ENCODE measurements around the gene OR10AG1. TPM values are rescaled to one million over a fixed set of nuclear protein-coding genes. Genes with fewer than 3 reads are reported as not detected.

The OR10AG1 gene, protein sequence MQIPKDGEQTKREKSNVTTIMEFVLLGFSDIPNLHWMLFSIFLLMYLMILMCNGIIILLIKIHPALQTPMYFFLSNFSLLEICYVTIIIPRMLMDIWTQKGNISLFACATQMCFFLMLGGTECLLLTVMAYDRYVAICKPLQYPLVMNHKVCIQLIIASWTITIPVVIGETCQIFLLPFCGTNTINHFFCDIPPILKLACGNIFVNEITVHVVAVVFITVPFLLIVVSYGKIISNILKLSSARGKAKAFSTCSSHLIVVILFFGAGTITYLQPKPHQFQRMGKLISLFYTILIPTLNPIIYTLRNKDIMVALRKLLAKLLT
- not detected in 2 replicates for total RNA-seq (2014; rRNA removed; shearing (Covaris generic))
- not detected in 2 replicates for polyA plus RNA-seq (2015; cell fraction: cytosol; rRNA removed)
- polyA plus RNA-seq (2015; cell fraction: nucleus; rRNA removed) = not detected in 2 replicates

DNA sequence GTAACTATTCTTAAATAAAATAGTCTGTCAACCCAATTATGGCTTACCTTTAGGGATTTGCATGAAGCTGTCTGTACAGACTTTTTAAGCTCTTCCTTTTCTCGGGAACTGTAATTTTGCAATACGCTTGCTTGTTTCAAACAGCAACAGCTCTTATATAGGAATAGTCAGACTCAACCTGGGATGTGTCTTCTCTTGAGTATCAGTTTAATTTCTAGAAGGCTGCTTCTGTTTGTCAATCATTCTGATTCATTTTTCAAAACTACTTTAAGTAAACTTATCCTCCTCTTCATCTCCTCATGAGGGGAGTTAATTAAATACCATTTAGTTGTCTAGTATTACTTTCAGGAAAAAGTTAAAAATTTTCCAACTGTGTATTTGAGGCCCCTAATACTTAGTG lies at the start of gene OR10AG1:
TSS of gene OR10AG1 (minus strand) at position 101 of the 400 bp plus-strand sequence. CDS start at position 63, 38 bp downstream.
- no peak for DNase-seq (ENCODE audit: low read depth)

DNA sequence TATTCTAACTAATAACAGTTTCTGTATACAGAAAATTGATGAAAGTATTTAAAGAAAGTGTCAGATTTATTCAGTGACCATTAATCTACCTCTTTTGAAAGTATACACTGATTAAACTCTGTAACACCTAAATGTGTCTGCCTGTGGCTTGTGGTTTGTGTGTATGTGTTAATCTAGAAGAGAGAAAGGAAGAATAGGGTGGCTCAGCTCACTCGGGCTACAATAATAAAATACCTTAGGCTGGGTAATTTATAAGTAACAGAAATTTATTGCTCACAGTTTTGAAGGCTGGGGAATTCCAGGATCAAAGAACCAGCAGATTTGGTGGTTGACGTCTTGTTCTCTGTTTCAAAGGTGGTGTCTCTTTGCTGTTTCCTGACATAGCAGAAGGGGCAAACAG lies 44.1 kb upstream of the OR10AG1 start:
- DNase-seq (ENCODE audit: low read depth) = no peak

DNA sequence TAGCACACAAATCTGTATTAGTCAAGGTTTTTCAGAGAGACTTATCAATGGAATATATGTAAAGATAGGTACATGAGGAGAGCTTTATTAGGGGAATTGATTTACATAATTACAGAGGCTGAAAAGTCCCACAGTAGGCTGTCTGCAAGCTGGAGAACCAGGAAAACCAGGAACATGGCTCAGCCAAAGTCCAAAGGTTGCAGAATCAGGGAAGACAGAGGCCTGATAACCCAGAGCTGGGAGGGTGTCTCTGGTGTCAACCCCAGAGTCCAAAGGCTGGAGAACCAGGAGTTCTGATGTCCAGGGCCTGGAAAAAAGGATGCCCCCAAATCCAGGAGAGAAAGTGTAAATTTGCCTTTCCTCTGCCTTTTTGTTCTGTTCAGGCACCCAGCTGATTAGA lies 41.0 kb upstream of the OR10AG1 start:
- no peak for DNase-seq (ENCODE audit: low read depth)

DNA sequence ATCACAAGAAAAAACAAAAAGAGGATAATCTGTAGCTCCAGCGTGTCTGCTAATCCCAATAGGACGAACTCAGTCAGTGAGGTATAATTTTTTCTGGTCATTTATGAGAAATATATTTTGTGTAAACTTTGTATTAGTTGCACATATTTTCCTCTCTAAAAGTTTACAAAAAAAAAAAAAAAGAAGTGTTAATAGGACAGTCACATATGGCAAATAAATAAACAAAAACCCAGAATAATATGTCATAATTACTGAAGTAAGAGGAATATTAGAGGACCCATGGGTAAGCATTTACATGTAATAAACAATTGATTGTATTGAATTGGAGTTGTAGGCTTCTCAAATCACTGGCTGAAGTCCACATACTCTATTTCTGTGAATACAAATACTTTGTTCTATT lies 24.8 kb upstream of the OR10AG1 start, which contains the start of gene OR5F1:
TSS of gene OR5F1 (minus strand) at position 101 of the 400 bp plus-strand sequence. CDS start at position 101, 0 bp downstream.
- DNase-seq (ENCODE audit: low read depth) = no peak

DNA sequence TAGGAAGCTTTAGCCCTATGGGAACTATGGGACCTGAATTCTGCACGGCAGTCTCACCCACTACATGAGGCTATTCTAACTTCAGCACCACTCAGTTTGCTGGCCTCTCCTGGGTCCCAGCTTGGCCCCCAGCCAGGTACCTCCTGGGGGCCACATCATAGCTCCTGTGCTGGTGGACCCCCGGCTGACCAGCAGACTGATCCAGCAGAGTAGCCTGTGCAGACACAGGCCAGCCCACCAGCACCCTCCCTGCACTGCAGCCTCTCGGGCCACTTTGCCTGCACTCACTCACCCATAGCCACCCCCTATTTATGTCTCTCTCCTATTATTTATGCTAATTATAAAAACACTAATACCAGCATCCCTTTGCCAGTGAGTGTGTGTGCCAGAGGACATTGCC lies 1.2 kb upstream of the OR10AG1 start:
- DNase-seq (ENCODE audit: low read depth) = no peak

DNA sequence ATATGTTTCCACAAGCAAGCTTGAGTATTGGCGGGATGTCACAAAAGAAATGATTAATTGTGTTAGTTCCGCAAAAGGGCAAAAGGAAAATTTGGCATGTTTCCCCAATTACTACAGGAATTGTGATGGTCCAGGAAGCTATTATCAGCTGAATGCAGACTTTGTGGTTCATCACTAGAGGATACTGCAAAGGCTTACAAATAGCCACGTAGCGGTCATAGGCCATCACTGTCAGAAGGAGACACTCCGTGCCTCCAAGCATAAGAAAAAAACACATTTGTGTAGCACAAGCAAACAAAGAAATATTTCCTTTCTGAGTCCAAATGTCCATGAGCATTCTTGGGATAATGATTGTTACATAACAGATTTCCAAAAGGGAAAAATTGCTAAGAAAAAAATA lies 1.8 kb downstream of the OR10AG1 start:
- DNase-seq (ENCODE audit: low read depth) = no peak

DNA sequence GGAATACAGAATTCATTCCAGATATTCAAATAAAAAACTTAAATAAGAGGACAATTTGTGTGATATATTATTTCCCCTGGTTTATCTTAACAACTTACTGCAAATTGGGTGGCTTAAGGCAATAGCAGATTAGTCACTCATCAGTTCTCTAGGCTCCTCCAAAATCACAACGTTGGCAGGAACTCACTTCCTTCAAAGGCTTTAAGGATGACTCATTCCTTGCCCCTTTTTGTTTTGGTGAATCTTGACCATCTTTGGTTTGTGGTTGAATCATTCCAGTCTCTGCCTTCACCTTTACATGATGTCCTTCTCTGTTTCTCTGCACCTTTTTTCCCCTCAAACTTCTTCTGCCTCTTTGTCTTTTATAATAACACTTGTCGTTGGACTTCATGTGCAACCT lies 3.4 kb downstream of the OR10AG1 start:
- peak; percentile 25 for DNase-seq (ENCODE audit: low read depth)

DNA sequence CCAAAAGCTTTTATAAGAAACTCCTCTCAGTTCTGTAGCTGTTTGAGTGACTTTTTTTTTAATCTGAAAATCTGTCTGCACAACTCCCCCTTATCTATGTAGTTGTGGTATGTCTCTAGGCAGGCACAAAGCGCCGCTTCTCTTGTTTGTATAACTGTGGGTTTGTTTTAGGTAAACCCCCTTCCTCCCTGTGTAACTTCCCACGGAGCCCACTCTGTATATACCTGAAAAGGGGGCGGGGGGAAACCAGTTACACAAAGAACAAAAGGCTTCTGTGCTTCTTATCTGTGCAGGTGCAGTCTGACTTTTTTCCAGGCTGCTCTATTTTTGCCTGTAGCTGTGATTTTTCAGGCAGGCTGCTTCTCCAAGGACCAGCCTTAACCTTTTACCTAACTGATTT lies 13.2 kb downstream of the OR10AG1 start:
- no peak for DNase-seq (ENCODE audit: low read depth)

DNA sequence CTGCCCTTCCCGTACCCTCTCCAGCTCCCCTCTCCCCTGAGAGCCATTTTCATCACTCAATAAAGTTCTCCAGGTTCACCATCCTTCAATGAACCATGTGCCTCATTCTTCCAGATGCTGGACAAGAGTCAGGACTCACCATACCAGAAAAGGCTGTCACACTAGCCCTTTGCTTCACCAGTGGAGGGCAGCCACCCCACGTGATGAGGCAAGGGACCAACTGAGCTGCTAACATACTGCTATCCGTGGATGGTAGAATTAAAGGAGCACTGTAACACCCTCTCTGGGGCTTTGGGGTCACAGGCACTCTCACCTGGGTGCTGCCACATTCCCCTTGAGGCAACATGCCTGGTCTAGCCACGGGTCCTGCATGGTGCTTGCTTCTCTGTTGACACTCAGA lies 20.4 kb downstream of the OR10AG1 start:
- DNase-seq (ENCODE audit: low read depth) = no peak

DNA sequence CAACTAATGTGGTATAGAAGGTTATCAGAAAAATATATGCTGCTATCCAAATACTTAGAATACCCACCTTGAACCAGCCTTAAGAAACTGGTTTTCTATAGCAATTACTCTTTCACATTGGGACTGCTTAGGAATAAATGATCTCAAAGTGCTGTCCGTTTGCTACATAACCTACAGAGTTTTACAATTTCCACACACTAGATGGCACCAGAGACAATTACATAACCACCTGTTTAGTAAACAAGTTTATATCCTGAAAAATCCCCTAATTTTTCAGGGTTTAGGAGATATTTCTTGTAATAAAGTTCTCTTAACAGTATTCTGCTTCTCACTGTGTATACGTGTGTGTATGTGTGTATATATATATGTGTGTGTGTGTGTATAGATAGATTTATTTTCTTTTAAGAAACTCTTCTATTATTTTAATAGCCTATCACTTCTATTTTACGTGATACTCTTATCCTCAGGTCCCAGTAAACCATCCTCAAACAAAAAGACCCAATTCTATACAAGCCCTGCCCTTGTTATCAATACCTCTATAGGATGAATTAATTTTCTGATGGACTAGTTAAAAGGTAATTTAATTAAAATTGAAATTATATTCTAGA lies 26.9 kb downstream of the OR10AG1 start:
- peak; percentile 15 for DNase-seq (ENCODE audit: low read depth)

DNA sequence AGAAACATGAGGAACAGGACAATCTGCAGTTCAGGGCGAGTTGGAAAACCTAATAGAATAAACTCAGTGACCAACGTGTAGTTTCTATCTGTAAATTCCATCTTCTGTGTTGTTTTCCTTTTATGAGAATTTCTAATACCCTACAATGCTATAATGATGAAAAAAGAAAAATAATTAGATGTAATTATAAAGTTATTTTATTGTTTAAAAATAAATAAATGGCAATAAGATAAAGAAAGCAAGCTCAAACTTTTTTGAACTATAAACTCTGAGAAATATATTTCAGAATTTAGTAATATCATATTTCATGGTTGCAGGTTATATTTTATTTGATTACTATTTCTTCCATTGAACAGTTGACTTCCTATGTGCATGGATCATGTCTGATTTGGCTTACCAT lies 33.4 kb downstream of the OR10AG1 start, which contains the start of gene OR5I1:
TSS of gene OR5I1 (minus strand) at position 101 of the 400 bp plus-strand sequence. CDS start at position 101, 0 bp downstream.
- no peak for DNase-seq (ENCODE audit: low read depth)

DNA sequence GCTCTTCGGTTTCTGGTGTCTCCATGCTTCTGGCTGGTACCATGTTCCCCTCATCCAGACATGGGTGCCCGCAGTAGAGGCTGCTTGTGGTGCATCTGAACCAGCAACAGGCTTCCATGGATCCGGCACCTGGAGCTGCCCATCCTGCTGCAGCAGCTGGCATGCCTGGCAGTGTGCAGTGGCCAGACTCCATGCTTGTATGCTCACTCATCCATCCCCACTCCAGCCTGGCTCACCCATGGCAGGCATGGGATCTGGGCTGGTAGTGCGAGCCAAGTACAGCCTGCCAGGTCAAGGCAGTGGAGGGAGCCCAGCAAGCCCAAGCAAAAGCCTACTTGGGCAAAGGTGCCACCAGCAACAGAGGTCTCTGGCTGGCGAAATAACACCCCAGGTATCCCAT lies 49.2 kb downstream of the OR10AG1 start:
- DNase-seq (ENCODE audit: low read depth) = no peak

Other genes with a start within 250 kb of the OR10AG1 start
- not detected in 2 replicates for gene OR5D13, start 196.5 kb downstream of the OR10AG1 start, total RNA-seq (2014; rRNA removed; shearing (Covaris generic))
- gene OR5D14, start 174.4 kb downstream of the OR10AG1 start, total RNA-seq (2014; rRNA removed; shearing (Covaris generic)) = not detected in 2 replicates
- gene OR5L1, start 158.6 kb downstream of the OR10AG1 start, total RNA-seq (2014; rRNA removed; shearing (Covaris generic)) = not detected in 2 replicates
- not detected in 2 replicates for gene OR5D18, start 150.3 kb downstream of the OR10AG1 start, total RNA-seq (2014; rRNA removed; shearing (Covaris generic))
- gene OR5L2, start 142.7 kb downstream of the OR10AG1 start, total RNA-seq (2014; rRNA removed; shearing (Covaris generic)) = not detected in 2 replicates
- gene OR5D16, start 131.2 kb downstream of the OR10AG1 start, total RNA-seq (2014; rRNA removed; shearing (Covaris generic)) = not detected in 2 replicates
- gene TRIM51, start 86.6 kb downstream of the OR10AG1 start, total RNA-seq (2014; rRNA removed; shearing (Covaris generic)) = not detected in 2 replicates
- gene OR5W2, start 55.4 kb downstream of the OR10AG1 start, total RNA-seq (2014; rRNA removed; shearing (Covaris generic)) = not detected in 2 replicates
- not detected in 2 replicates for gene OR5I1, start 33.5 kb downstream of the OR10AG1 start, total RNA-seq (2014; rRNA removed; shearing (Covaris generic))
- not detected in 2 replicates for gene OR5F1, start 24.7 kb upstream of the OR10AG1 start, total RNA-seq (2014; rRNA removed; shearing (Covaris generic))
- gene OR5AS1, start 57.7 kb upstream of the OR10AG1 start, total RNA-seq (2014; rRNA removed; shearing (Covaris generic)) = not detected in 2 replicates
- gene OR8I2, start 123.4 kb upstream of the OR10AG1 start, total RNA-seq (2014; rRNA removed; shearing (Covaris generic)) = not detected in 2 replicates
- not detected in 2 replicates for gene OR8H2, start 133.7 kb upstream of the OR10AG1 start, total RNA-seq (2014; rRNA removed; shearing (Covaris generic))
- gene OR8H3, start 152.4 kb upstream of the OR10AG1 start, total RNA-seq (2014; rRNA removed; shearing (Covaris generic)) = not detected in 2 replicates
- gene OR8J3, start 170.3 kb upstream of the OR10AG1 start, total RNA-seq (2014; rRNA removed; shearing (Covaris generic)) = not detected in 2 replicates
- not detected in 2 replicates for gene OR8K5, start 190.4 kb upstream of the OR10AG1 start, total RNA-seq (2014; rRNA removed; shearing (Covaris generic))
- gene OR5J2, start 206.7 kb upstream of the OR10AG1 start, total RNA-seq (2014; rRNA removed; shearing (Covaris generic)) = not detected in 2 replicates